AG04449 (cell line): ENCODE results near the gene FSHR.

Source experiments
- CTCF ChIA-PET: fragments of 350-600 bp; formaldehyde crosslinking; extraction: SDS; loops from one replicate; lab custom pipeline; 2021; ENCODE audit warnings: antibody characterized with exemption; lab: Yijun Ruan, JAX
- POLR2A ChIA-PET: fragments of 400-600, 350-600 bp; formaldehyde crosslinking; extraction: SDS; loops from one replicate; lab custom pipeline; 2020; ENCODE audit warnings: antibody characterized with exemption, inconsistent platforms; lab: Yijun Ruan, JAX
- DNase-seq: peaks from one replicate; pipeline ENCODE4 v3.0.0-alpha.2; 2010; ENCODE audit warnings: low read depth, low spot score
- H3K4me3 ChIP-seq: 2 replicates; pipeline ENCODE4 v1.5.1; 2011; ENCODE audit warnings: low read depth, mild to moderate bottlenecking, control low read depth, low read length
- TF ChIP-seq, protein P1 (sequence below): IDR thresholded peaks from one replicate; pipeline ENCODE4 v1.5.1; 2011; ENCODE audit warnings: mild to moderate bottlenecking, moderate library complexity, low read length, control low read depth, inconsistent platforms; ENCODE audit not compliant: insufficient read depth; ENCODE audit errors: missing control alignments

The FSHR gene

GRCh38 chr2:49035481-49035880, 118.8 kb downstream of the FSHR start:
- TF ChIP-seq, protein P1, sequence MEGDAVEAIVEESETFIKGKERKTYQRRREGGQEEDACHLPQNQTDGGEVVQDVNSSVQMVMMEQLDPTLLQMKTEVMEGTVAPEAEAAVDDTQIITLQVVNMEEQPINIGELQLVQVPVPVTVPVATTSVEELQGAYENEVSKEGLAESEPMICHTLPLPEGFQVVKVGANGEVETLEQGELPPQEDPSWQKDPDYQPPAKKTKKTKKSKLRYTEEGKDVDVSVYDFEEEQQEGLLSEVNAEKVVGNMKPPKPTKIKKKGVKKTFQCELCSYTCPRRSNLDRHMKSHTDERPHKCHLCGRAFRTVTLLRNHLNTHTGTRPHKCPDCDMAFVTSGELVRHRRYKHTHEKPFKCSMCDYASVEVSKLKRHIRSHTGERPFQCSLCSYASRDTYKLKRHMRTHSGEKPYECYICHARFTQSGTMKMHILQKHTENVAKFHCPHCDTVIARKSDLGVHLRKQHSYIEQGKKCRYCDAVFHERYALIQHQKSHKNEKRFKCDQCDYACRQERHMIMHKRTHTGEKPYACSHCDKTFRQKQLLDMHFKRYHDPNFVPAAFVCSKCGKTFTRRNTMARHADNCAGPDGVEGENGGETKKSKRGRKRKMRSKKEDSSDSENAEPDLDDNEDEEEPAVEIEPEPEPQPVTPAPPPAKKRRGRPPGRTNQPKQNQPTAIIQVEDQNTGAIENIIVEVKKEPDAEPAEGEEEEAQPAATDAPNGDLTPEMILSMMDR = no peak
- H3K4me3 ChIP-seq = no peak overlapping the region
- DNase-seq = no peak
- ChIA-PET POLR2A (no interaction called here), CTCF (no interaction called here)

DNA sequence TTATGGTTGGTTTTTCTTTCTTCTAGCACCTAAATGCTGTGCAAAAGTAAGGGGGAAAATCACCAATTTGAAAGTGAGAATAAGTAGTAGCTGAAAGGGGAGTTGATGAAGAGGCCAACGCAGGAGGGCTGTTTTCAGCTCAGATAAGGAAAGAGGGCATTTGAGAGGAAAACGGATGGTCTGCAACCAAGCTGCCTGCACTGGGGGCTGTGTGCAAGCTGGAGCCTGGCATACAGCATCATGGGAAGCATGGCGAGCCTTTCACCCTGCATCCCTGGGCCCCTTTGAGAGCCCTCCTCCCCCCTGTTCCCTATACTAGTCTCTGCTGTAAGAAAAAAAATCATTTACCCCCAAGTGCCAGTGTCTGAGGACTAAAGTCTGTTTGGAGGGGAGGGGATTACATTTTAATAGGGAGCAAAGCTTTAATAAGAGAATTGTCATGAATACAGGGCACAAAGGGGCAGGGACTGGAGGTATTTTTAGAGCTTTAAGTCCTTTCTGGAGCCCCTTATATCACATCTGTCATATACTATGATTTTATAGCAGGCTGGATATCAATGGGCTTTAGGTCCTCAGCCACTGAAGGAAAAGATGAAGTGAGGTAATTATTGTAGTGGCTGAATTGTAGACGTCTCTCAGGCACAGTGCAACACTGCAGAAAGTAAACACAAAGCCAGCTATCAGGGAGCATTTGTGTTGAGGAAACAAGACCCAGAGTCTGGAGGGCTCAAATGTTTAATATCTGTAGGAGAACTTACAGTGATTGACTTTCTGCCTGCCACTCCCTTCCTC, 120.7 kb downstream of the FSHR start:
- CTCF ChIA-PET = interaction anchor here (1.1 kb wide), 1 partner anchor 9 kb away, joined by 3 read pairs; no protein-coding TSS in a partner anchor
- POLR2A ChIA-PET = no interaction called here
- TF ChIP-seq, protein P1 = no peak
- DNase-seq = no peak
- no peak overlapping the region for H3K4me3 ChIP-seq

DNA sequence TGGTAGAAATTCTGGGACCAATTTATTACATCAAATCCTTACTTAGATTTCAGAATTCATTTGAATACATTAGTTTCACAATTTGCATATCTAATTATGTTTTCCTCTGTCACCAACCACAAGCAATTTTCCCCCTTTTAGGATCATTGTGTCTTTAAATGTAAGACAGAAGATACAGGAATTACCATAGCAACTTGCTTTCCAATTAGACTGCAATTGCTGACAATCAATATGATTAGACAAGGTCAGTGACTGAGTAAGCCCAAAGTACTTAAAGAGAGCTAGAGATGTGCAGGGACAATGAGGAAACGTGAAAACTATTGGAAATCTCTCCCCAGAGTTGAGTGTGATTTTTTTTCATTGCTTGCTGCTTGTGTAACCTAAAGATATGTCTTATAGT, 121.4 kb downstream of the FSHR start:
- POLR2A ChIA-PET = no interaction called here
- no peak overlapping the region for H3K4me3 ChIP-seq
- TF ChIP-seq, protein P1 = no peak
- DNase-seq = no peak
- CTCF ChIA-PET = interaction anchor here (1.1 kb wide), 1 partner anchor 9 kb away, joined by 3 read pairs; no protein-coding TSS in a partner anchor

GRCh38 chr2:49032126-49032525, 122.2 kb downstream of the FSHR start:
- POLR2A ChIA-PET = no interaction called here
- no peak overlapping the region for H3K4me3 ChIP-seq
- no peak for DNase-seq
- TF ChIP-seq, protein P1 = no peak
- CTCF ChIA-PET = no interaction called here

DNA sequence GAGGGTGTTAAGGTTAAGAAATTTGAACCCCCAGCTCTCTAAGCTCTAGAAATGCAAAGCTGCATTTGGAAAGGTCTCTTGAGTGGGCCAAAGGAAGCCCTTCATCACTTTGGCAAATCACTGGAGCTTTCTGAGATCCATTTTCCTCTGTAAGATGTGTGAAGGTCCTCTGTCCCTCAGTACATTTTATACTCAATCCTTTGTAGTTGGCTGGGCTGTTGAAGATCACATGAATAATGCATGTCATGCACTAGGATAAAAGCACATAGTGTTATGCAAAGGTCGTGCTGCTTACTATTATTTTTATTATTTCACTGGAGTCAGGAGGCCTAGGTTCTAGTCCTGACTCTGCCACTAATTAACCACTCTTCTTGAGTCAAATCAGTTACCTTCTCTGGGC, 124.9 kb downstream of the FSHR start:
- TF ChIP-seq, protein P1 = no peak
- ChIA-PET POLR2A (no interaction called here), CTCF (no interaction called here)
- no peak overlapping the region for H3K4me3 ChIP-seq
- DNase-seq = no peak

DNA sequence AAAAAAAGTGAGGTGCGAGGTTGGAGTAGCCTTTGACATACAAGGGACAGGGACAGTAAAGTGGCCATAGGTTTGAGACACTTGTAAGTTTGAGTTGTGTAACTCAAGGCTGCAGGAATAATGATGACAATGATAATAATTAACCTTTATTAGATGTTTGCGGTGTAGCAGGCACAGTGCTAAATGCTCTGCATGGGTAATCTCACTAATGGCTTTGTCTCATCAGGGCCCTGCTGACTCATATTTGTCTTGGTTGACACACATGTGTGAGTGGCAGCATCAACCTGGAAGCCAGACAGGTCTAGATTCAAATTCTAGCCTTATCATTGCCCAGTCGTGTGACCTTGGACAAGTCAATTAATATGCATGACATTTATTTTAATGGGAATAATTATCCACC, 126.2 kb downstream of the FSHR start:
- CTCF ChIA-PET = no interaction called here
- no peak for DNase-seq

More for the DNA sequence above, 126.2 kb downstream of the FSHR start:
- TF ChIP-seq, protein P1 = no peak
- POLR2A ChIA-PET = no interaction called here
- H3K4me3 ChIP-seq = no peak overlapping the region
